ENCODE measurements around the gene HAGH. TPM values are rescaled to one million over a fixed set of nuclear protein-coding genes. Genes with fewer than 3 reads are reported as not detected.

HAGH gene
- total RNA-seq, 1 experiment from 2014 or later, result 36.0 TPM

- H3K9me3 Mint-ChIP-seq, result no peaks in the 10 kb centered on the region
- H3K36me3 Mint-ChIP-seq, result peaks cover 4% of the 10 kb centered on the region
- DNase-seq (ENCODE audit: low spot score), result no peak
- ATAC-seq, result no peak
- H3K27ac Mint-ChIP-seq, result no peak overlapping the region
- ChIA-PET POLR2A (no interaction called here), CTCF (interaction anchor here (1.2 to 1.3 kb wide), 2 partner anchors 13 to 239 kb away, joined by 3 read pairs; no protein-coding TSS in a partner anchor)
- peaks cover 7% of the 10 kb centered on the region for H3K4me1 Mint-ChIP-seq
- H3K27me3 Mint-ChIP-seq (ENCODE audit: low read depth), result no peaks in the 10 kb centered on the region; the same call in 1 of the 2 replicates
- TF ChIP-seq E2F4 (CRISPR knock-in tag; IDR thresholded peaks at IDR 0.05; ENCODE audit: borderline replicate concordance, low read depth) (no peak), FOXP4 (CRISPR knock-in tag; IDR thresholded peaks at IDR 0.05) (no peak), CREB1 (CRISPR knock-in tag; IDR thresholded peaks at IDR 0.05) (no peak), ZNF423 (CRISPR knock-in tag; IDR thresholded peaks at IDR 0.05) (no peak), SOX15 (CRISPR knock-in tag; IDR thresholded peaks at IDR 0.05) (no peak), AFF4 (CRISPR knock-in tag; IDR thresholded peaks at IDR 0.05; ENCODE audit: borderline replicate concordance) (no peak), ESRRA (CRISPR knock-in tag; IDR thresholded peaks at IDR 0.05; ENCODE audit: borderline replicate concordance) (no peak), CBFB (CRISPR knock-in tag; IDR thresholded peaks at IDR 0.05; ENCODE audit: low read depth) (no peak)
- no peak overlapping the region for H3K4me3 Mint-ChIP-seq
Observed at GRCh38 chr16:1776991-1777374, 49.6 kb downstream of the HAGH start.

GRCh38 chr16:1776672-1776955 lies 50.0 kb downstream of the HAGH start:
- H3K27me3 Mint-ChIP-seq (ENCODE audit: low read depth), result no peaks in the 10 kb centered on the region; the same call in 1 of the 2 replicates
- TF ChIP-seq GRHL2 (CRISPR knock-in tag; IDR thresholded peaks at IDR 0.05; ENCODE audit: insufficient replicate concordance, severe bottlenecking) (no peak), ZNF423 (CRISPR knock-in tag; IDR thresholded peaks at IDR 0.05) (no peak), ZNF512 (CRISPR knock-in tag; IDR thresholded peaks at IDR 0.05; ENCODE audit: borderline replicate concordance) (no peak), NFYB (CRISPR knock-in tag; conservative IDR thresholded peaks at IDR 0.05; ENCODE audit: low read depth) (no peak)

GRCh38 chr16:1775846-1776671 lies 50.6 kb downstream of the HAGH start:
- Mint-ChIP-seq H3K4me3 (no peak overlapping the region), H3K27me3 (ENCODE audit: low read depth) (no peaks in the 10 kb centered on the region; the same call in 1 of the 2 replicates), H3K9me3 (no peaks in the 10 kb centered on the region), H3K4me1 (no peaks in the 10 kb centered on the region; the same call in none of the 2 replicates), H3K27ac (no peak overlapping the region), H3K36me3 (peaks cover 4% of the 10 kb centered on the region)
- DNase-seq (ENCODE audit: low spot score) (no peak), ATAC-seq (no peak)
- CTCF ChIA-PET, result no interaction called here
- POLR2A ChIA-PET, result no interaction called here
- TF ChIP-seq PRDM15 (CRISPR knock-in tag; IDR thresholded peaks at IDR 0.05) (no peak), TCF7 (CRISPR knock-in tag; IDR thresholded peaks at IDR 0.05; ENCODE audit: low read depth) (no peak), CDX4 (CRISPR knock-in tag; IDR thresholded peaks at IDR 0.05; ENCODE audit: borderline replicate concordance) (no peak), ZNF232 (CRISPR knock-in tag; IDR thresholded peaks at IDR 0.05) (no peak), SP1 (CRISPR knock-in tag; conservative IDR thresholded peaks at IDR 0.05) (no peak), E2F4 (CRISPR knock-in tag; IDR thresholded peaks at IDR 0.05; ENCODE audit: borderline replicate concordance, low read depth) (no peak)

More at GRCh38 chr16:1776672-1776955, 50.0 kb downstream of the HAGH start:
- H3K36me3 Mint-ChIP-seq, result peaks cover 4% of the 10 kb centered on the region
- H3K4me1 Mint-ChIP-seq, result peaks cover 5% of the 10 kb centered on the region
- ChIA-PET POLR2A (no interaction called here), CTCF (no interaction called here)
- no peaks in the 10 kb centered on the region for H3K9me3 Mint-ChIP-seq
- no peak for ATAC-seq
- no peak overlapping the region for H3K27ac Mint-ChIP-seq
- no peak overlapping the region for H3K4me3 Mint-ChIP-seq
- no peak for DNase-seq (ENCODE audit: low spot score)

Measured in WTC11 (cell line).